Cerebellar cortex (tissue), 1 donor: ENCODE measurements around the gene FREM2.

ENCODE experiments used
- DNase-seq: peaks from one replicate; pipeline ENCODE4 v3.0.0-alpha.2; 2015; ENCODE audit warnings: low spot score

FREM2 gene

GRCh38 chr13:38687246-38688229 is 661 bp downstream of the FREM2 start:
- no peak for DNase-seq

DNA sequence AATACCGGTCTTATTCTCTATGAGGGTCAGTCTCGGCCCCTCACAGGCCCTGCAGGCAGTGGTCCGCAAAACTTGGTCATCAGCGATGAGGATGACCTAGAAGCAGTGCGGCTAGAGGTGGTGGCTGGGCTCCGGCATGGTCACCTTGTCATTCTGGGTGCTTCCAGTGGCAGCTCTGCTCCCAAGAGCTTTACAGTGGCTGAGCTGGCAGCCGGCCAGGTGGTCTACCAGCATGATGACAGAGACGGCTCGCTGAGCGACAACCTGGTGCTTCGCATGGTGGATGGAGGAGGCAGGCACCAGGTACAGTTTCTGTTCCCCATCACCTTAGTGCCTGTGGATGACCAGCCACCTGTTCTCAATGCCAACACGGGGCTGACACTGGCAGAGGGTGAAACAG is 1.8 kb downstream of the FREM2 start:
- no peak for DNase-seq

DNA sequence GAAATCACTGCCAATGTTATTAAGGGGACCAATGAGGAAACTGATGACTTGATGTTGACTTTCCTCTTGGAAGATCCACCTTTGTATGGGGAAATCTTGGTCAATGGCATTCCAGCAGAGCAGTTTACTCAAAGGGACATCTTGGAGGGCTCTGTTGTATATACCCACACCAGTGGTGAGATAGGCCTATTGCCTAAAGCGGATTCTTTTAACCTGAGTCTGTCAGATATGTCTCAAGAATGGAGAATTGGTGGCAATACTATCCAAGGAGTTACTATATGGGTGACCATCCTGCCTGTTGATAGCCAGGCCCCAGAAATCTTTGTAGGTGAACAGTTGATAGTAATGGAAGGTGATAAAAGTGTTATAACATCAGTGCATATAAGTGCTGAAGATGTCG is 3.4 kb downstream of the FREM2 start:
- DNase-seq, result no peak

- no peak for DNase-seq
Measured at GRCh38 chr13:38693168-38693567, 6.3 kb downstream of the FREM2 start.

- DNase-seq, result no peak
Measured at GRCh38 chr13:38693641-38694040, 6.8 kb downstream of the FREM2 start.

GRCh38 chr13:38697197-38697596 is 10.3 kb downstream of the FREM2 start:
- DNase-seq, result no peak

DNA sequence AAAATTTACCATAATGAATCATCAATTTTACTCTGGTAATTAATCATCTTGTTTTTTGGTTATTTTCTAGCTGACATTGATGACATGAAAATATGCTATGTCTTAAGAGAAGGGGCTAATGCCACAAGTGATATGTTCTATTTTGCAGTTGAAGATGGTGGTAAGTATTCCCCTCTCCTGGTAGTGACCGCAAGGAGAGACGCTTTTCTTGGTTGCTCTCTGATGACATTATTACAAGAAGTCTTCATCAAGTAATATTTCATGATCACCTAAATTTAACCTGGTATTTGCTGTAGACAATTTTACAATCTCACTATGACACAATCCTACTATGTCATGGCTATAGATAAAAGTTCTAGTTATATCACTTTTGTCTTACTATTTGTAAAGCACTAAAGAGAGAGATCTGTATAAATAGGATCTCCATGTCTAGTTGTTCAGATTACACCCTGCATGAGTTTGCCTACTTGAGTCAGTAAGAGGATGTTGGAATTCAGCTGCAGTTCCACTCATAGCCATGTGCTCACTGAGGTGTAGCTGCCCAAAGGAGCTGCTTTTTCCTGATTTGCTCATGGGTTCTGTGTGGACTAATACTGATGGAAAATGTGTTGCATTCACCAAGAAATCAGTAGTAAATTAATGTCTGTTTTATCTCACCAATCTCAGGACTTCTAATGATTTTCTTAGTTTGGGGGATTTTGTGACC is 10.9 kb downstream of the FREM2 start:
- DNase-seq, result no peak

DNA sequence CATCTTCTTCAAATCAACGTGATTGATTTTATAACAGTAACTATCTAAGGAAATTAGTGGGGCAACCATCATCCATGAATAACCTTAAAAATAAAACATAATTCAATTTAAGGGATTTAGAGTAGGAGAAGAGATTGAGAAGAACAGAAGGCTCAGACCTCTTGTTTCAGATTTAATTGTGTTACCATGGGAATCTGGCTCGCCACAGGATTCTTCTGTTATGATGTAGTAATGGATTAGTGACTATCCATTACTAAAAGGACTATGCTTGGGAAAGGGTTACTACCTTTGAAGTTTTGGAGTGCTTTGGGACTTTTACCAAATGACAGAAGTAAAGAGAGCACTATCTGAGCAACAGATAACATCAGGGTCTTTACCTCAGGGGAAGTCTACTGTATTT is 13.2 kb downstream of the FREM2 start:
- DNase-seq, result no peak

DNA sequence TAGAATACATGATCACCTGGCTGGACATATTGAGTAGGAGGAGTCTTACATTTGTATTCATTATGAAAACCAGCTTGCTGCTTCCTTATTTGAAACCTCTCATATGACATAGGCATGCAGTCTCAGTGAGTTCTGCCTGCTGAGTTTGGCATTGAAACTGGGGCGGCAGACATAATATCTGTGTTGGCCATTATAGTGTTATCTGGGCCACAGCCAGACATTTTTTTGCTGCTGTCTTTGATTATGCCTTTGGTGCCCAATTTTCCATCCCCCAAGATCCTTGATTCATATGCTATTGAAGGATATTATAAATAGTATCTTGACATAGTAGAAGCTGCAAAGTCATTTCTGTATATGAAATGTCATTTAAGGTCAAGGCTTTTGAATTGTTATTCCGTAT is 15.8 kb downstream of the FREM2 start:
- no peak for DNase-seq

GRCh38 chr13:38703255-38703654 is 16.4 kb downstream of the FREM2 start:
- DNase-seq, result no peak

GRCh38 chr13:38705365-38705764 is 18.5 kb downstream of the FREM2 start:
- DNase-seq, result no peak

DNA sequence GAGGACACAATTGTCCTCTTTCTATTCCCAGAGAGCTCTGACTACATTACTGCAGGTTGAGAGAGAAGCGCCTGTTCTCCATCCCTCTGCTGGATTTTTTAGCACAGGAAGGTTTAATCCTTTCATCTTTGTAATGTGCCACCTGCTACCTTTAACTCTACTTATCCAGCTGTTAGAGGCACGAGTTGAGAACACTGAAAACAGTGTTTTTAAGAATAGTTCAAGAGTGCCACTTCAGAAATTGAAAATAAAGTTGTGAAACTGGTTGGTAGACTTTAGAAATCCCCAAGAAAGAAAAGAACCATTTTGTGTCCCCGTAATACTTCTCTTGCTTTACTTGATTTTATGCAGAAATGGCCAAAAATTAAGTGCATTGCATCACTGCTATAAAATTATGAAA is 20.6 kb downstream of the FREM2 start:
- no peak for DNase-seq

- DNase-seq, result no peak
Measured at GRCh38 chr13:38713046-38713445, 26.2 kb downstream of the FREM2 start.

DNA sequence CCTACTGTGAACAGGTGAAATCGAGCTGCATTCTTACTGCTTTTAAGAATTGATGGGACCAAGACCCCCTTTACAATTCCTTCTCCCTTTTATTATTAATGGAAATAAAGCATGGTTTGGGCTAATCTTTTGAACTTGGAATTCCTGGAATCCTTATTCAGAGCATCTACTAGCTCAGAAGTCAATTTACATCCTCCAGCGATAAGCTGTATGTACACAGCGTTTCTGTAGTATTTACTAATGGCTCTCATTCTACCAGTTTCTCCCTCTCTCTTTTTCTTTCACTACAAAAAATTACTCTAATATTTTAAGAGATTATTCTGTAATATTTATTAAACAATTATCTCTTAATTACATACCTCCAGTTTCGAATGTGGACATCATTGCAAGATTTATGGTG is 31.5 kb downstream of the FREM2 start:
- DNase-seq, result no peak

DNA sequence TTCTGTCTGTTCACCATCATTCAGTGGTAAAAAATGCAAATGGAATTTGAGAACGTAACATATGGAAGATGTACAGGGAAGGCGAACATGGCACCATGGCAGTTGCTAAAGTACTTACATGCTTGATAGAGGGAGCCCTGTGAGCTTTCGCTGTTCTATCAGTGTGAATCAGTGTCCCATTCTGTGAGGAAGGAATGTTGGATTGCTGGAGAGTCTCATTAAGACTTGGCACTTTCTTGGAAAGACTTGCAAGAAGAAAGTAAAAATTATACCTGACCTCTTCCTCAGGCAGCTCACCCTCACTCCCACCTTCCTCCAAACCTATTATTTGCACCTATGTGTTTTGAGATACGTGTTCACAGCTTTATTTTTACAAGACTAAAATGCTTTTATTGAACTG is 43.5 kb downstream of the FREM2 start:
- DNase-seq, result no peak

DNA sequence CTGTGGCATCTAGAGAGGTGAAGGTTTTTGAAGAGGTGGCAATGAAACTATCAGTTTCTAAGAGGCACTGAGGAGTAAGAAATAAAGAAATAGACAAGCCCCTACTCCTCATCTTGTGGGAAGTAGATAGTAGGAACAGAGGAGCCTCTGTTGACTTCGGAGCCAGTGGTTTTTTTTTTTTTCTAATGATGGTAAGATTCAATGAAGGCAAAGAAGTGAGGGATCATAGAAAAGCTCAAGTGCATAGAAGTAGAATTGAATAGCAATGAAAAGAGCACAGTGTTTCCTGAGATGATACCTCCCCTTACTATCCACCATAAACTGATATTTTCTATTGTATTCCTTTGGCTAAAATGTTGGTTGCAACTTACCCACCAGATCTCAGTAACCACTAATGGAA is 46.3 kb downstream of the FREM2 start:
- DNase-seq, result no peak

GRCh38 chr13:38735665-38736440 is 49.0 kb downstream of the FREM2 start:
- no peak for DNase-seq

- DNase-seq, result no peak
Measured at GRCh38 chr13:38743466-38743865, 56.6 kb downstream of the FREM2 start.

- DNase-seq, result no peak
Measured at GRCh38 chr13:38752686-38753085, 65.8 kb downstream of the FREM2 start.

- no peak for DNase-seq
Measured at GRCh38 chr13:38753878-38754277, 67.0 kb downstream of the FREM2 start.

GRCh38 chr13:38755793-38756192 is 68.9 kb downstream of the FREM2 start:
- DNase-seq, result no peak

DNA sequence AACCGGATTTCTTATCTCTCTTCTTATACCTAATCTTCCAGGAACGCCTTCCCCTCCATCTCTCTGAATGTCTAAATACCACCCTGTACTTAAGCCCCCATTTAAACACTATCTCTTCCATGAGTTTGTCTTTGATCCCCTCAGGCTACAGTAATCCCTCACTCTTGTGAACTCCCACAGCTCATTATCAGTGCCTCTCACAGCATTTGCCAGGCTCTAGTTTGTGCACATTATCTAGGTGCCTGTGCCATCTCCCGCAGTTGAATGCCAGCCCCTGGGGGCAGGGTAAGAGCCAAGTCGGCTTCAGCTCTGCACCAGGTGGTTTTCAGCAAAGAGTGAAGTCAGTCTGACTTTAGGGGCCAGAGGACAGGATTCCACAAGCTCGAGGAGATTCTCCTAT is 71.4 kb downstream of the FREM2 start:
- no peak for DNase-seq

DNA sequence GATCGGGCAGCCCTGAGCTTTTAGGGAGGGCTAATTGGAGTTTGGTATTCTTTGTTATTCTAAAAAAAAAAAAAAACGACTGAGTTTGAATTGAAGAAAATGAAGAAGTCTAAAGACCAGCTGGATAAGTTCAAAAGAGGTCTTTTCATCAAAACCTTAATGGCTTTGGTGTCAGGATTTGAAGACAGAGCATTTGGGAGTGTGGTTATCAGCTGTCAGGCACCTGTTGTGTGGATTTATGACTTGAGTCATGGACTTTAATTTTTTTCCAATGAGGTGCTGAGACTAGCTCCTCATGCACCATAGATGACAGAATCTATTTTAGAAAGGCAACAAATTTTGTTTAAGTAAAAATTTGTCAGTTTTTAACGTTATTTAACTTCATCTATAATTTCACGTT is 72.5 kb downstream of the FREM2 start:
- DNase-seq, result no peak
